GM18505 (cell line): ENCODE data around the gene KLHDC10.
A peak's percentile ranks its signal among the peaks of the same experiment; 100 is the strongest.
"Not testable (repeated sequence)": the region's sequence is repeated elsewhere in the genome, so short reads cannot be mapped to it uniquely, and the experiment has no call there.

ENCODE experiments used
- ATAC-seq: cut with Tn5 transposase; IDR thresholded peaks from one replicate; pipeline ENCODE4 v1.9.1; 2021; ENCODE audit not compliant: unreplicated experiment
- POLR2A ChIP-seq: IDR thresholded peaks from 4 replicates; pipeline ENCODE4 v1.6.1; 2011; ENCODE audit warnings: borderline replicate concordance; ENCODE audit not compliant: insufficient read depth, insufficient read length; ENCODE audit errors: extremely low read depth

Gene KLHDC10

GRCh38 chr7:130069978-130070860, at the start of gene KLHDC10:
Gene KLHDC10 (plus strand): TSS chr7:130070534. CDS start chr7:130070644, 110 bp downstream.
- peak; percentile 92 for ATAC-seq

GRCh38 chr7:130021105-130021834, 49.1 kb upstream of the KLHDC10 start:
- TF ChIP-seq POLR2A = no peak
- no peak for ATAC-seq

More at GRCh38 chr7:130069978-130070860, at the start of gene KLHDC10:
- TF ChIP-seq POLR2A = peak; percentile 73

- no peak for TF ChIP-seq POLR2A
- ATAC-seq = no peak
Observed at GRCh38 chr7:130022115-130022514, 48.2 kb upstream of the KLHDC10 start.

DNA sequence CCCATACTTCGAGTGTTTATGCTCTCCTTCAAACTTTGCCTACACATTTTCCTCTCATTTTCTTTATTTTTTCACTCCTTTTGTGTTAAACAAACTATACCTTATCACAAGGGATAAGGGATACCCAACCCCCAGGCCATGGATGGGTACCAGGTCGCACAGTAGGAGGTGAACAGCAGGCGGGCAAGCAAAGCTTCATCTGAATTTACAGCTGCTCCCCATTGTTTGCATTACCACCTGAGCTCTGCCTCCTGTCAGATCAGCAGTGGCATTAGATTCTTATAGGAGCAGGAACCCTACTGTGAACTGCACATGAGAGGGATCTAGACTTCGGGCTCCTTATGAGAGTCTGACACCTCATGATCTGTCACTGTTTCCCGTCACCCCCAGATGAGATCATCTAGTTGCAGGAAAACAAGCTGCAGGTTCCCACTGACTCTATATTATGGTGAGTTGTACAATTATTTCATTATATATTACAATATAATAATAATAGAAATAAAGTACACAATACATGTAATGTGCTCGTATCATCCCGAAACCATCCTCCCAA, 47.6 kb upstream of the KLHDC10 start:
- TF ChIP-seq POLR2A = no peak
- no peak for ATAC-seq

DNA sequence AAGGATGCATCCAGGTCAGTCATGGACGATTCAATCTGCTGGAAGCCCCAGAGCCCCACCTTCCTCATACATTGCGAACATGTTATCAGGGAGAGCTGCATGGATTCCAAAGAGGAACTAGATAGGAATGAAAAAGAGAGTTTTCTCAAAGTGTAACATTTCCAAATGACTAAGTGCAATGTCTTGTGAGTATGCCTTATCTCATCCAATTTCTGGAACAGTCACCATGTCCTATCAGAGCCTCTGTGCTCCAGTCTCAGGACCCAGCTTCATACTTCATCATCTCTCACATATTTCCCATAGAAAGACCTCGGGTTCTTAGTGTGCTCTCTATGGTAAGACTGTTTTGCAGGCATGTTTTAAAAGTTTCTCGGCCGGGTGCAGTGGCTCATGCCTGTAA, 45.9 kb upstream of the KLHDC10 start:
- no peak for ATAC-seq
- TF ChIP-seq POLR2A = no peak

DNA sequence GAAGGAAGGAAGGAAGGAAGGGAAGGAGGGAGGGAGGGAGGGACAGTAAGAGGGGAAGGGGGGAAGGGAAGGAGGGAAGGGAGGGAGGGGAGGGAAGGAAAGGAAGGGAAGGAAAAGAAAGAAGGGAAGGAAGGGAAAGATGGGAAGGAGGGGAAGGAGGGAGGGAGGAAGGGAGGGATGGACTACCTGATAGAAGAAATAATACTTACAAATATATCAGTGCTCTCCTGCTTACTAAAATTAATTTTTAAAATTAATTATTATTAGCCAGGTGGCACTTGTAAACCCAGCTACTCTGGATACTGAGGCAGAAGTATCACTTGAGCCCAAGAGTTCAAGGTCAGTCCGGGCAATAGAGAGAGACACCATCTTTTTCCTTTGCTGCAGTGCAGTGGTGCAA, 37.6 kb upstream of the KLHDC10 start:
- ATAC-seq = no peak
- no peak for TF ChIP-seq POLR2A

DNA sequence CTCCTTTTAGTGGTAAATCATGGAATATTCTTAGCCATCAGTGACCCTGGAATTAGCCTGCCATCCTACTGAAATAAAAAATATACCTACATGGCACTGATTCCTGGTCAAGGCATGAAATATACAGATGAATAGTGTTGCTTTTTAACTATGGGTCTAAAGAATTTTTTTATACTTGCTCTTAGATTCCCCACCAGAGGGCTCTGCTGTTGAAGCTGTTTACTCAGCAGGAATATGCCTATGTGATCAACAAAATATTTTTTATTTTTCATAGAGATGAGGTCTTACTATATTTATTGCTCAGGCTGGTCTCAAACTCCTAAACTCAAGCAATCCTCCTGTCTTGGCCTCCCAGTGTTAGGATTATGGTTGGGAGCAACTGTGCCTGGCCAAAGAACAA, 32.6 kb upstream of the KLHDC10 start:
- TF ChIP-seq POLR2A = no peak
- ATAC-seq = no peak

GRCh38 chr7:130040576-130040975, 29.8 kb upstream of the KLHDC10 start:
- ATAC-seq = no peak
- no peak for TF ChIP-seq POLR2A

GRCh38 chr7:130047831-130048230, 22.5 kb upstream of the KLHDC10 start:
- no peak for TF ChIP-seq POLR2A
- no peak for ATAC-seq

GRCh38 chr7:130048906-130049305, 21.4 kb upstream of the KLHDC10 start:
- no peak for TF ChIP-seq POLR2A
- no peak for ATAC-seq

DNA sequence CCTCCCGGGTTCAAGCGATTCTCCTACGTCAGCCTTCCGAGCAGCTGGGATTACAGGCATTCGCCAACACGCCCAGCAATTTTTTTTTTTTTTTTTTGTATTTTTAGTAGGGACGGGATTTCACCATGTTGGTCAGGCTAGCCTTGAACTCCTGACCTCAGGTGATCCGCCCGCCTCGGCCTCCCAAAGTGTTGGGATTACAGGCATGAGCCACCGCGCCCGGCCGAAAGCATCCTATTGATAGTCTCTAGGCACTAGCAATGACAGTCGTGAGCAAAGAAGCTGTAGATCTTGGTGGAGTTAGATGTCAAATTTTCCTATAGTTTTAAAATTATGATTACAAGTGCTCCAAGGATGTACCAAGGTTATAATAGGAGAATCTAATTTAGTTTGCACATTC, 18.1 kb upstream of the KLHDC10 start:
- ATAC-seq = not testable (repeated sequence)

DNA sequence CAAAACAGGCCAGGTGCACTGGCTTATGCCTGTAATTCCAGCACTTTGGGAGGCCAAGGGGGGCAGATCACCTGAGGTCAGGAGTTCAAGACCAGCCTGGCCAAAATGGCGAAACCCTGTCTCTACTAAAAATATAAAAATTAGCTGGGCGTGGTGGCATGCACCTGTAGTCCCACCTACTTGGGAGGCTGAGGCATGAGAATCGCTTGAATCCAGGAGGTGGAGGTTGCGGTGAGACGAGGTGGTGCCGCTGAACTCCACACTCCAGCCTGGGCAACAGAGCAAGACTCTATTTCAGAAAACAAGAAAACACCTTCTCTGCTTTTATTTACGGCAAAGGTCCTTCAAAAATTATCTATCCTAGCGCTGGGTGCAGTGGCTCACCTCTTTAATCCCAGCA, 15.1 kb upstream of the KLHDC10 start:
- ATAC-seq = not testable (repeated sequence)

DNA sequence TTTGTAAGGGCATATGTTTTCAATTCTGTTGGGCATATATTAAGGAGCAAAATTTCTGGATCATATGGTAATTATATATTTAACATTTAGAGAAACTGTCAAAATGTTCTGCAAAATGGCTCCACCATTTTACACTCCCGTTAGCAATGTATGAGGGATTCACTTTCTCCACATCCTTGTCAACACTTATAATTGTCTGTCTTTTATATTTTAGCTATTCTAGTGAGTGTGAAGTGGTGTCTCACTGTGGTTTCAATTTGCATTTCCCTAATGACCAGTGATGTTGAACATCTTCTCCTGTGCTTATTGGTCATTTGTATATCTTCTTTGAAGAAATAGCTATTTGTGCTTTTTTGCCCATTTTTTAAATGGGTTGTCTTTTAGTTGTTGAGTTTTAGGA, 8.1 kb upstream of the KLHDC10 start:
- TF ChIP-seq POLR2A = no peak
- ATAC-seq = no peak

- ATAC-seq = no peak
- TF ChIP-seq POLR2A = no peak
Observed at GRCh38 chr7:130063036-130063435, 7.3 kb upstream of the KLHDC10 start.

- not testable (repeated sequence) for ATAC-seq
Observed at GRCh38 chr7:130064580-130064926, 5.8 kb upstream of the KLHDC10 start.
